Fibroblast of pulmonary artery (primary cell): Measurements from ENCODE around the gene AUTS2.

Source experiments
- DNase-seq: peaks from one replicate; pipeline ENCODE4 v3.0.0-alpha.2; 2010; ENCODE audit warnings: low read depth
- H3K4me3 ChIP-seq: replicated peaks from 2 replicates; pipeline ENCODE4 v1.5.1; 2011; ENCODE audit warnings: low read depth, mild to moderate bottlenecking, control low read depth, low read length, moderate library complexity
- CTCF ChIP-seq: IDR thresholded peaks from 2 replicates; pipeline ENCODE4 v1.5.1; 2011; ENCODE audit warnings: mild to moderate bottlenecking, control low read depth, low read length, inconsistent platforms; ENCODE audit errors: missing control alignments

The AUTS2 gene

DNA sequence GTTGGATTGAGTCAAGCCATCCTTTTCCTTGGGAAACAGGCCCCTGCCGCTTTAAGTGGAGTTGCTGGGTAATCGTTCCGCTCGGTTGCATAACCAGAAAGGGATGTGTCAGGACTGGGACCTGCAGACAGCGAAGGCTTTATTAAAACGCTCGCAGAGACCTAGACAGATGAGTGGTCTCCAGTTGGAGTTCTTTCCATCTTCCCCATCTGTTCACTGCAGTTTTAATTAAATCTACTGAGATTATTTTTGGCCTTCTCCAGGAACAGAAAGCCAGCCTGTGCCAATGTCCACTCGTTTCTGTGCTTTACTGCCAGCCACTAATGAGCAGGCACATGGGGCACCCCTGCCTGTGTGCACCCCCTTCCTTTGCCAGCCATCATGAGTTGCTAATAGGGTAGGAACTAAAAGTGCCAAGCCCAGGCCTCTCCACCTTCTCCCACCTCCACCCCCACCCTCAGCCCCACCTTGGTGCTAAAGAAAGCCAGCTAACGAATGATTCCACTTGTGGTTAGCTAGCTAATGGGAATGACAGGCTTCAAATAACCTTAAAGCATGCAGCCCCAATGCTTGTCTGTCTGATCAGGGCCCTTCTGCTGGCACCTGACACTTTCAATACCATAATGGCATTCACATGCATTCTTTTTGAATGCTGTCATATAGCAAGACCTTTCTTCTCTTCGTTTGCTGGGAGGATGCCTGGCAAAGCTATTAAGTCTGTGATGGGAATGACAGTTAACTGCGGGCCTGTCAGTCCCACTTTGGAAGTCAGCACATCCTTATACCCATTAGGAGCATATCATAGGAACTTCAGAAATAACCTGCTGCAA is 976.9 kb downstream of the AUTS2 start:
- no peak for TF ChIP-seq CTCF
- no peak for DNase-seq
- H3K4me3 ChIP-seq, result no peak overlapping the region

DNA sequence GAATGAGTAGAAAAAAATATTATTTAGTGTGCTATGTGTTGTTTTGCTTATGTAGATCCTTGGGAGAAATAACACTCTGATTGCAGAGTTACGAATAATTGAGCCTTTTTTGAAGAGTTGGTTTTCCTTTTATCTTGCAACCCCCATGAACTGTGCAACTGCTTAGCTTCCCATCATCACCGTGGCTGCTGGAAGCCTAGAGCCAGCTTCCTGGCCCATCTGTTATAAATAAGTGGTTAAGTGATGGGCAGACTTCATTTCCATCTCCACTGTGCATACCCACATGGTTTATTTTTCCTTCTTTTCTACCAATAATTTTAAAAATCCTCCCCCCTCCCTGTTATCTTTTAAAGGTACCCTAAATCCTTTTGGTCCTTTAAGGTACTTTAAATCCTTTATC is 978.8 kb downstream of the AUTS2 start:
- H3K4me3 ChIP-seq, result no peak overlapping the region
- no peak for DNase-seq
- no peak for TF ChIP-seq CTCF

DNA sequence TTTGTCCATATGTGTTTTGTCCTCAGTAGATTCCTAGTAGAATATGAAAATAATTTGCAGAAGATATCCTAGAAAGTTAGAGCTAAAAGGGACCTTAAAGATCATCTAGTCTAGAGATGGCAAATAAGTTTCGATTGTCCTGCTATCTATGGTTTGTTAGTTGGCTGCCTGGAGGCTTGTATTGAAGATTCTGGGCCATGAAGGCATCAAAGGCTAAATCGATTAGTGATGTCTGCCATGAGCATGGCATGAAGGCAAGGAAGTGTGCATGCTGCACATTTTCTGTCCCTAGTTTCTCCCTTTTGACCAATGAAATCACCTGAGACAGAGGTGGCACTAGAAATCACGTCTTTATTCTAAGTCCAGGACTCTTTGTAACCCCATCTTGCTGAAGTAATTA is 979.9 kb downstream of the AUTS2 start:
- TF ChIP-seq CTCF, result no peak
- no peak for DNase-seq
- H3K4me3 ChIP-seq, result no peak overlapping the region

GRCh38 chr7:70579397-70580097 is 981.3 kb downstream of the AUTS2 start:
- DNase-seq, result no peak
- no peak overlapping the region for H3K4me3 ChIP-seq
- TF ChIP-seq CTCF, result no peak

- DNase-seq, result no peak
- H3K4me3 ChIP-seq, result no peak overlapping the region
- TF ChIP-seq CTCF, result no peak
Measured at GRCh38 chr7:70580161-70580560, 981.9 kb downstream of the AUTS2 start.

- no peak for TF ChIP-seq CTCF
- H3K4me3 ChIP-seq, result no peak overlapping the region
- no peak for DNase-seq
Measured at GRCh38 chr7:70582927-70583895, 984.9 kb downstream of the AUTS2 start.
